ENCODE data around the gene FANCL. TPM values are rescaled to one million over a fixed set of nuclear protein-coding genes. Genes with fewer than 3 reads are reported as not detected.
"Not testable (repeated sequence)": the region's sequence is repeated elsewhere in the genome, so short reads cannot be mapped to it uniquely, and the experiment has no call there.

Gene FANCL
- total RNA-seq, 1 donor from 2014 or later: 24.0 TPM

DNA sequence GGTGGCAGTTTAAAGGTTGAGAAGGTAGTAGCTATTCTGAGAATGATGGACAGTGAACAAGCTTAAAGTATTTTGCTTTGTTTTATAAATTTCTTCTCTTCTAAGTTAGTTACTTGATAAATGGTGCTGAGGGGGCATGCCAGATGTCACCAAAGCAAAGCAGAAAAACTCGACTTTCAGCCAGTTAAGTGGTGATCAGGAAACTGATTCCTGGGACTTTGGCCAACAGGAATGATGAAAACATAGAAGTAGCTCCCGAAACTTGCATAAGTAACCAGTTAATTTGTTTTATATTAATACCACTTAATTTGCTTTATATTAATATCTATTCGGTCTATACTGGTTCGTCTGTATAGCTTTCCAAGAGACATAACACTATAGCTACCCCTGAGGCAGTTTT is 82.6 kb downstream of the FANCL start:
- intact Hi-C loops (cut with micrococcal nuclease): no loop called here
- H3K4me1 Mint-ChIP-seq (ENCODE audit: low read depth): no peaks in the 10 kb centered on the region
- no peak overlapping the region for H3K4me3 Mint-ChIP-seq (ENCODE audit: low read depth)
- DNase-seq (ENCODE audit: low spot score): no peak
- H3K36me3 Mint-ChIP-seq (ENCODE audit: low read depth): peaks cover 37% of the 10 kb centered on the region
- H3K27me3 Mint-ChIP-seq (ENCODE audit: low read depth): no peaks in the 10 kb centered on the region
- no peaks in the 10 kb centered on the region for H3K9me3 Mint-ChIP-seq
- no peak overlapping the region for H3K27ac Mint-ChIP-seq

DNA sequence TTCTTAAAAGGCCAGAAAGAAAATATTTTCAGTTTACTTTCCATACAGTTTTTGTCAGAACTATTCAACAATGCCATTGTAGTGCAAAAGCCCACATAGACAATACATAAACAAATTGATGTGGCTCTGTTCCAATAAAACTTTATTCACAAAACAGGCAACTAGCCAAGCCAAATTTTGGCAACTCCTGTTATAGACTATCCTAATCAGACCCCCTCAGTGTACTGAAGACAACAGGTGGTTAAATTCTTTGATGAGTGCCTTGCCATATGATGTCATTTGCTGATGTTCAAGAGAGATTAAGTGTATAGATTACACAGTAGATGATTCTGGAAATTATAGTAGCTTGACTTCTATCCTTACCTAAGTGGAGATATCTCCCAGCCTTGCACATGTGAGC is 83.4 kb downstream of the FANCL start:
- Mint-ChIP-seq H3K36me3 (ENCODE audit: low read depth) (peaks cover 37% of the 10 kb centered on the region), H3K27ac (no peak overlapping the region)

DNA sequence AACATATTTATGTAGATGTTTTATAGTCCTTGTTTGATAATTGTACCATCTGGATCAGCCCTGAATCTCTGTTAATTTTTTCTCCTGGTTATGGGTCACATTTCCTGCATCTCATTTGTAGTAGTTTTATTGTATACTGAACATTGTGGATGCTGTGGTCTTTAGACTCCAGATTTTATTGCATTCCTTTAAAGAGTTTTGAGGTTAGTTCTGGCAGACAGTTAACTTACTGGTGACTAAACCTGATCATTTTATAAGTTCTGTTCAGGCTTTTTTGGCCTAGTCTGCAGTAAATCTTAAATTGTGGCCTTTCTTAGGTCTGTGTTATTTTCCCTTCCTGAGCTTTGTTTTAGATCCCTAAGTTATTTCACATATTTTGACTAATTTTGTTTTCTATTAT is 84.3 kb downstream of the FANCL start:
- intact Hi-C loops (cut with micrococcal nuclease): no loop called here
- Mint-ChIP-seq H3K4me3 (ENCODE audit: low read depth) (no peak overlapping the region), H3K9me3 (no peaks in the 10 kb centered on the region), H3K4me1 (ENCODE audit: low read depth) (no peaks in the 10 kb centered on the region), H3K27ac (no peak overlapping the region), H3K36me3 (ENCODE audit: low read depth) (peaks cover 37% of the 10 kb centered on the region), H3K27me3 (ENCODE audit: low read depth) (no peaks in the 10 kb centered on the region)
- no peak for DNase-seq (ENCODE audit: low spot score)

More for the DNA sequence above, 83.4 kb downstream of the FANCL start:
- no peaks in the 10 kb centered on the region for H3K27me3 Mint-ChIP-seq (ENCODE audit: low read depth)
- H3K4me3 Mint-ChIP-seq (ENCODE audit: low read depth): no peak overlapping the region
- DNase-seq (ENCODE audit: low spot score): no peak
- intact Hi-C loops (cut with micrococcal nuclease): no loop called here
- no peaks in the 10 kb centered on the region for H3K9me3 Mint-ChIP-seq
- no peaks in the 10 kb centered on the region for H3K4me1 Mint-ChIP-seq (ENCODE audit: low read depth)

DNA sequence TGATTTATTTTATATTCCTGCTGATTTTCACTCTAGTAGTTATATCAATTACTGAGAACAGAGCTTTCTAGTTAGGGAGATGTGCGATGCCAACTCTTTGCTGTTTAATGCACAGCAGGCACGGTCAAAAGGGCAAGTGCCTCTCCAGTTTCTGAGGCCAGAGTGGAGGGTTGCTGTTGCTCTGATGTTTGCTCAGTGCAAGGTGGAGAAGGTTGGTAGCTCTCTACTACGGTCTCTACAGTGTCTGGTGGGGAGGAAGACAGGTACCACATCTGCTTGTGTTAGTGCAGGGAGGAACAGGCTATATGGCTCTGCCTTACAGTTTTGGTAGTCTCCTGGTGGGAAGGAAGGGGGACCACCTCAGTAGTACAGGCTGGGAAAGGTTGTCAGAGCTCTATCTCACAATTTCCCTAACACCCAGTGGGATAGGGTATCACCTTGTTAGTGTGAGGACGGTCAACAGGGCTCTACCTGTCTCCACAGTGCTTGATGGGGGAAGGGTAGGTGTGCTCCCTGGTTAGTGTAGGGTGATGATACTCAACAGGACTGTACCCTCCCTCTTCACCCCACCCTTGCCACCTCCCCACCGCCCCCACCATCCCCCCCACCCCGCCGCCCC is 85.9 kb downstream of the FANCL start:
- peaks cover 26% of the 10 kb centered on the region for H3K36me3 Mint-ChIP-seq (ENCODE audit: low read depth)
- intact Hi-C loops (cut with micrococcal nuclease): no loop called here
- no peak for DNase-seq (ENCODE audit: low spot score)
- no peak overlapping the region for H3K27ac Mint-ChIP-seq
- H3K4me1 Mint-ChIP-seq (ENCODE audit: low read depth): no peaks in the 10 kb centered on the region
- no peaks in the 10 kb centered on the region for H3K27me3 Mint-ChIP-seq (ENCODE audit: low read depth)
- H3K9me3 Mint-ChIP-seq: no peaks in the 10 kb centered on the region
- H3K4me3 Mint-ChIP-seq (ENCODE audit: low read depth): no peak overlapping the region

DNA sequence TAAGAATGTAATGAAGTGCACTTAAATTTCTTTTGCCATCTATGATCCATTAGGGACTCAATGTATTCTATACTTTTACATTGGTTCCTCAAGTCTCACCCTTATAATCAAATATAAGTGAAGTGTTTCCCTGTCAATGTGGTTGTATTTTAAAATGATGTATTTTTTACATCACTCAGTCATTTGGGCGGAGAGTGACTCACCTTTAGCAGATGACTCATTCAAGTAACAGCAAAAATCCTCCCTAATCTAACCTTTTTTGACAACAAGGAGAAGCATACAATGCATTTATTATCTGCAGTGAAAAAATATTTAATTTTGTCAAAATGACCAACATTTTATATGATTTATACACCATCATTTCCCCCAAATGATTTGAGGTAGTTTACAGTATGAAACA is 94.4 kb downstream of the FANCL start:
- peaks cover 5% of the 10 kb centered on the region for H3K4me1 Mint-ChIP-seq (ENCODE audit: low read depth)
- H3K27ac Mint-ChIP-seq: no peak overlapping the region
- H3K9me3 Mint-ChIP-seq: no peaks in the 10 kb centered on the region
- DNase-seq (ENCODE audit: low spot score): no peak
- H3K27me3 Mint-ChIP-seq (ENCODE audit: low read depth): no peaks in the 10 kb centered on the region
- H3K4me3 Mint-ChIP-seq (ENCODE audit: low read depth): no peak overlapping the region
- intact Hi-C loops (cut with micrococcal nuclease): loop anchor here (2.0 kb wide), 1 partner anchor 100 kb away; the partner anchor contains the start of gene VRK2
- H3K36me3 Mint-ChIP-seq (ENCODE audit: low read depth): peaks cover 26% of the 10 kb centered on the region

DNA sequence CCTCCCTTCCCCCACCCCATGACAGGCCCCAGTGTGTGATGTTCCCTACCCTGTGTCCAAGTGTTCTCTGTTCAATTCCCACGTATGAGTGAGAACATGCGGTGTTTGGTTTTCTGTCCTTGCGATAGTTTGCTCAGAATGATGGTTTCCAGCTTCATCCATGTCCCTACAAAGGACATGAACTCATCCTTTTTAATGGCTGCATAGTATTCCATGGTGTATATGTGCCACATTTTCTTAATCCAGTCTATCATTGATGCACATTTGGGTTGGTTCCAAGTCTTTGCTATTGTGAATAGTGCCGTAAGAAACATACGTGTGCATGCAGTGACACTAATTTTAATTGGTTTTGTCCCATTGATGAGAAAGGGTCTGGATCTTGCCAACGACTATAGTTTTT is 95.4 kb downstream of the FANCL start:
- H3K4me1 Mint-ChIP-seq (ENCODE audit: low read depth); DNase-seq (ENCODE audit: low spot score); H3K27ac Mint-ChIP-seq; H3K9me3 Mint-ChIP-seq; H3K27me3 Mint-ChIP-seq (ENCODE audit: low read depth); H3K4me3 Mint-ChIP-seq (ENCODE audit: low read depth): not testable (repeated sequence)
- intact Hi-C loops (cut with micrococcal nuclease): loop anchor here (2.0 kb wide), 1 partner anchor 99 kb away; the partner anchor contains the start of gene VRK2
- H3K36me3 Mint-ChIP-seq (ENCODE audit: low read depth): peaks cover 26% of the 10 kb centered on the region

DNA sequence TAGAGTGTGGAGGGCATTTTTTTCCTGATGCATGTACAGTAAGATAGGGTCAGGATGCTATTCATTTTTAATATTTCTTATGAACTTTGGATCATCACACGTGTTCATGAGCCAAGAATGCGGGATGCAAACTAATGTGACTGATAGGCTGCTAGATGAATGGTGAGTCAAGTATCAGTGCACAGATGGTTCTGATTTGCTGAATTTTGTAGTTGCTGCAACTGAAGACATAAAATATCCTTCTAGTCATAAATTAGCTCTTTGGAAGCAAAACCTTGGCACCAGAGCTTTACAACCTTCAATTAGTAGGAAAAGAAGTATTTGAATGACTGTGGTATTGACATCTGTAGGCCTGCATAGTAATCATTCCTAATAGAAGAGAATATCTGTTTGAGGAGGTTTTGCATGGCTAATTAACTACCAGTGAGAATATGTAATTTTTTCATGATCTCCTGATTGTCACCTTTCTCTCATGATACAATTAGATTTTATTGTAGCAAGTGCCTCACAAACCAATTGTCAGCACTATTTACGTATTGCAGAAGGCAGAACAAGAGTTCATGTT is 100.5 kb downstream of the FANCL start:
- no peak for DNase-seq (ENCODE audit: low spot score)
- Mint-ChIP-seq H3K27me3 (ENCODE audit: low read depth) (no peaks in the 10 kb centered on the region), H3K9me3 (no peaks in the 10 kb centered on the region), H3K4me3 (ENCODE audit: low read depth) (no peak overlapping the region), H3K27ac (no peak overlapping the region), H3K36me3 (ENCODE audit: low read depth) (peaks cover 4% of the 10 kb centered on the region), H3K4me1 (ENCODE audit: low read depth) (no peaks in the 10 kb centered on the region)
- intact Hi-C loops (cut with micrococcal nuclease): no loop called here

DNA sequence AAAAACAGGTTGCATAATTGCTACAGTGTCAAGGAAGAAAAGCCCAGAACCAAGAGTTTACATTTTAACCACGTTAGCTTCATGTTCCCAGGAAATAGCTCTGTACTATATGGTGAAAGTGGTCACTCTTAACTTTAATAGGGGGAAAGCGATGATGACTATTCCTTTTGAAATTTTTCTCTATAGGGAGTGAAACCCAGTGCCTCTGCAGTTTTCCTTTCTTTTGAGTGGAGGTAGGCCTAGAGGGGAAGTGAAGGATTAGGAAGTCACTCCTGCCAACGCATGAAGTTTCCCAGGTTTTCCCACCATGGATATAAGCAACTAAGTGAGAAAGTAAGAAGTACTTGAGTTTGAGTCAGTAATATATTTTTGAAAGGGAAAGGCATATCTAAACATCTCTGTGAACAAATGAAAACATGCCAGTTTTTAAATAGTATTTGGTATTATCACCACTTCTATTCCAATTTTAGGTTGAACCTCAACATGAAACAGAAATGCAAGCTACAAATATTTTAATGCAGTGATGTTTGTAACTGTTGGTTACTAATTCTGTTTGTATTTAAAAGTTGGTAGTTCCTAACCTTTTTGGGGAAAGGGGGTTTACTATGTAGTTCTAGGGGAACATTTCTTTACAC is 102.6 kb downstream of the FANCL start:
- Mint-ChIP-seq H3K36me3 (ENCODE audit: low read depth) (no peaks in the 10 kb centered on the region), H3K27ac (no peak overlapping the region)

DNA sequence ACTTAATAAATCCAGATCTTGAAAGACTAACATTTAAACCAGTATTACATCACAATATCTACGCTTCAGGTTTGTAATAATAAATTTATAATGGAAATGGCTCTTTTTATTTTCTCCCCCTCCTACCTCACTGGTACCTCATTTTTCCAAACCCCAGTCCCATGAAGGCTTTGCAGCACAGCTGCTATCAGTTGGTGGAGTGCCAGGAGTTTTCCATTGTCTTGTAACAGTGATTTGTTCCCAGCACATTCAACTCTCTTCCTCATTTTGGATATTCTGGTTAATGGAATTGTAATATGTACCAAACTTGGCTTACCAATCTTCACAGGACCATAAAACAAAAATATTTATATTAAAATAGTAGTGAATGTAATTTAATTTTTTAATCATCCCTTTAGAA is 103.3 kb downstream of the FANCL start:
- intact Hi-C loops (cut with micrococcal nuclease): no loop called here
- no peaks in the 10 kb centered on the region for H3K36me3 Mint-ChIP-seq (ENCODE audit: low read depth)
- H3K27me3 Mint-ChIP-seq (ENCODE audit: low read depth): no peaks in the 10 kb centered on the region
- no peaks in the 10 kb centered on the region for H3K4me1 Mint-ChIP-seq (ENCODE audit: low read depth)
- H3K27ac Mint-ChIP-seq: no peak overlapping the region
- no peaks in the 10 kb centered on the region for H3K9me3 Mint-ChIP-seq
- DNase-seq (ENCODE audit: low spot score): no peak
- no peak overlapping the region for H3K4me3 Mint-ChIP-seq (ENCODE audit: low read depth)

More for the DNA sequence above, 102.6 kb downstream of the FANCL start:
- Mint-ChIP-seq H3K27me3 (ENCODE audit: low read depth) (no peaks in the 10 kb centered on the region), H3K4me1 (ENCODE audit: low read depth) (no peaks in the 10 kb centered on the region), H3K9me3 (no peaks in the 10 kb centered on the region), H3K4me3 (ENCODE audit: low read depth) (no peak overlapping the region)
- no peak for DNase-seq (ENCODE audit: low spot score)
- intact Hi-C loops (cut with micrococcal nuclease): no loop called here

DNA sequence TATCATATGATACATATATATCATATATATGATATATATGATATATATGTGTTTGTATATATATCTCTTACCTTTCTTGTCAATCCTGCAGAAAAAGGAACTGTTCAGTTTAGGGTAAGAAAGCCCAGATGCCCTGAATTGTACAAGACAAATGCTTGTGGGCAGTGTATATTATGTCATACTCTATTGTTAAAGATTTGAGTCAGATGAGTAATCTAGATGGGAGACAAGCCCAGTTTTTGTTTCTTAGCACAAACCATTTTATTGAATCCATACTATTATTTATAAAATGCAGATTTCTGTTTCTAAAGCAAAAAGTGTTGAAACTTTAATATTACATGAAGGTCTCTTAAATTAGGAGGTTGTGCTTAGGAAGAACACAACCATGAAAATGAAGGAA is 103.9 kb downstream of the FANCL start:
- H3K36me3 Mint-ChIP-seq (ENCODE audit: low read depth): no peaks in the 10 kb centered on the region
- H3K4me3 Mint-ChIP-seq (ENCODE audit: low read depth): no peak overlapping the region
- no peaks in the 10 kb centered on the region for H3K9me3 Mint-ChIP-seq
- H3K4me1 Mint-ChIP-seq (ENCODE audit: low read depth): no peaks in the 10 kb centered on the region
- DNase-seq (ENCODE audit: low spot score): no peak
- H3K27ac Mint-ChIP-seq: no peak overlapping the region
- intact Hi-C loops (cut with micrococcal nuclease): no loop called here
- no peaks in the 10 kb centered on the region for H3K27me3 Mint-ChIP-seq (ENCODE audit: low read depth)

DNA sequence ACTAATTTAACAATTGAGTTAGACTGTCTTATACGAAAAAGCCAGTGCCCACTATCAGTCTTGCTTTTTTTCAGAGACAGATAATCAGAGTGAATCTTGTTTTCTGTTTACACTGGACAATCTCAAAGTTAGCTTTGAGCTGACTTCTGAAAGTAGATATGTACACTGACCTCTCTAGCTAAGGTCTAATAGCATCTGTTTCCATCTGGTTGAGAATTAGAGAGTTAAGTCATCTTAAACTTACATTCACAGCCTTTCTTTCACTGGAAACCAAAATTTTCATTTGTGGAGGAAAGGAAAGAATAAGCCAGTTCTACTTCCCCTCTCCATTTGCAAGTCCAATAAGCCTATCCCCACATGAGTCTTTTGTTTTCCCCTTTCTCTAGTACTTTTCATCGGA is 105.3 kb downstream of the FANCL start:
- H3K27me3 Mint-ChIP-seq (ENCODE audit: low read depth): no peaks in the 10 kb centered on the region
- no peak overlapping the region for H3K27ac Mint-ChIP-seq
- no peak for DNase-seq (ENCODE audit: low spot score)
- H3K4me1 Mint-ChIP-seq (ENCODE audit: low read depth): no peaks in the 10 kb centered on the region
- intact Hi-C loops (cut with micrococcal nuclease): no loop called here
- no peaks in the 10 kb centered on the region for H3K9me3 Mint-ChIP-seq
- H3K36me3 Mint-ChIP-seq (ENCODE audit: low read depth): no peaks in the 10 kb centered on the region
- H3K4me3 Mint-ChIP-seq (ENCODE audit: low read depth): no peak overlapping the region

DNA sequence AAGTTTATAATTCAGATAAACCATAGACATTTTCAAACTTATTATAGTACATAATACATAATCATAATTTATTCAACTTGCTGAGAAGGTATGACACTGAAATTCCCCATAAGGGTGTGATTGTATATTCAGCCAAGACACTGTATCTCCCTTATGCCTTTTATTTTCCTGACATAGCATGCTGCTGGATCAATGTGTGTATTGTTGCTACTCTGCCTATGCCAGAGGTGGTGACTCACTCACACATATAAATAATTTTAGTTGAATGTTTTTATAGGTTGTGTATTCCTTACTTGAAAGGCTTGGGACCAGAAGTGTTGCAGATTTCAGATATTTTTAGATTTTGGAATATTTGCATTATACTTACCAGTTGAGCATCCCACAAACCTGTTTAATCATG is 107.7 kb downstream of the FANCL start:
- no peaks in the 10 kb centered on the region for H3K27me3 Mint-ChIP-seq (ENCODE audit: low read depth)
- DNase-seq (ENCODE audit: low spot score): no peak
- intact Hi-C loops (cut with micrococcal nuclease): no loop called here
- no peaks in the 10 kb centered on the region for H3K36me3 Mint-ChIP-seq (ENCODE audit: low read depth)
- no peak overlapping the region for H3K27ac Mint-ChIP-seq
- no peaks in the 10 kb centered on the region for H3K4me1 Mint-ChIP-seq (ENCODE audit: low read depth)
- H3K4me3 Mint-ChIP-seq (ENCODE audit: low read depth): no peak overlapping the region
- no peaks in the 10 kb centered on the region for H3K9me3 Mint-ChIP-seq

DNA sequence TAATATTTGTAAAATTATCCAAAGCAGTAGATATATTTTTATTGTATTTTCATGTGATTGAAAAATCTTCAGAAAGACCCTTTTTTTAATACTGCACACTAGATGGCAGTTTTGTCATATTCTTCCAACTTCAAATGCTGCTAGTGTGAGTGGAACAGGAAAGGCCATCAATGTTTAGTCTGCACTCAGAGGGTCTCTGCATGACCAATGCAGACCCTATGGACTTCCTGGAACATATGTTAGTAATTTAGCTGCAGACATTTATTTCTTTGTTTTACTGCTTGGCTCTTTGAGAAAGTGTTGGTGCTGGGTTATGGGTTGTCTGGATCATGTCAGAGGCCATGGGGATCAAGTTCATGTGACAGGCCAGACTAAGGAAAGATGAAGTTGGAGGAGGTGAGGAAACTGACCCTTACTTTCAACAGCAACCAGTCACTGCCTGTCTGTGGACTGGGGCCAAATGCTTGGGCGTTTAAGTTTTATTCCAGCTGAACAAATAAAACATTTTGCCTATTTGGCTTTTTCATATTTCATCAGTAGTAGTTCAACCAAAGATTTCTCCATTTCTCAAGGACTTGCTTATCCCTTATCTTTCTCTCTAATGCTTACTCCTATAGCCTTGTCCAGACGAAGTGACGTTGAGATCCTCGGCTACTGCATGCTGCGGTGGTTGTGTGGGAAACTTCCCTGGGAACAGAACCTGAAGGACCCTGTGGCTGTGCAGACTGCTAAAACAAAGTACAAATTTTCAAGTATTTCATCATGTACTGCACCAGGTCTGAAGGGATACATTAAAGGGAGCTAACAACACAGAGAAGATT is 109.7 kb downstream of the FANCL start:
- intact Hi-C loops (cut with micrococcal nuclease): no loop called here

More for the DNA sequence above, 109.7 kb downstream of the FANCL start:
- DNase-seq (ENCODE audit: low spot score): no peak
- Mint-ChIP-seq H3K9me3 (no peaks in the 10 kb centered on the region), H3K36me3 (ENCODE audit: low read depth) (no peaks in the 10 kb centered on the region), H3K4me1 (ENCODE audit: low read depth) (no peaks in the 10 kb centered on the region), H3K4me3 (ENCODE audit: low read depth) (no peak overlapping the region), H3K27me3 (ENCODE audit: low read depth) (no peaks in the 10 kb centered on the region), H3K27ac (no peak overlapping the region)
